Measurements from ENCODE around the gene SLPI. TPM values are rescaled to one million over a fixed set of nuclear protein-coding genes. Genes with fewer than 3 reads are reported as not detected.
A peak's percentile ranks its signal among the peaks of the same experiment; 100 is the strongest.

The SLPI gene
- total RNA-seq, 8 experiments from 2014 or later, result 0.57 to 2,950 (median 22.8) TPM; not detected in 4

GRCh38 chr20:45235995-45236394 is 18.4 kb downstream of the SLPI start:
- Histone ChIP-seq H3K4me1 (replicated peaks in 1 of 2) (no peaks in the 10 kb centered on the region), H3K27ac (no peak overlapping the region), H3K4me3 (no peak overlapping the region)
- in situ Hi-C loops (cut with MboI; ENCODE audit: low pct_unique_long_range_greater_than_20kb in 2 of 9, low sequenced_read_pairs in 9 of 9, unreplicated experiment in 9 of 9), result no loop called here
- no peak for ATAC-seq (replicated peaks in 6 of 8)
- WGBS, 10 experiments, result 80 to 100% (median 100%) methylated on average over 1 to 4 of the region's 4 CpGs; no CpG with 5 or more reads in 7 of the 10 experiments

GRCh38 chr20:45230631-45231030 is 23.7 kb downstream of the SLPI start:
- in situ Hi-C loops (cut with MboI; ENCODE audit: low pct_unique_long_range_greater_than_20kb in 2 of 9, low sequenced_read_pairs in 9 of 9, unreplicated experiment in 9 of 9), result no loop called here
- ATAC-seq (replicated peaks in 6 of 8), result no peak
- WGBS, 10 experiments, result 45 to 93% (median 85%) methylated on average over 1 to 9 of the region's 9 CpGs; no CpG with 5 or more reads in 2 of the 10 experiments
- no peak overlapping the region for H3K4me3 ChIP-seq
- no peak overlapping the region for H3K27ac ChIP-seq
- H3K4me1 ChIP-seq (replicated peaks in 1 of 2), result no peaks in the 10 kb centered on the region

GRCh38 chr20:45229264-45230056 is 24.9 kb downstream of the SLPI start:
- H3K27ac ChIP-seq, result no peak overlapping the region
- peak in 2 of 8 experiments; percentile 37 for ATAC-seq (replicated peaks in 6 of 8)
- H3K4me1 ChIP-seq (replicated peaks in 1 of 2), result no peaks in the 10 kb centered on the region
- H3K4me3 ChIP-seq, result no peak overlapping the region
- WGBS, 10 experiments, result 24 to 92% (median 75%) methylated on average over 1 to 12 of the region's 18 CpGs
- in situ Hi-C loops (cut with MboI; ENCODE audit: low pct_unique_long_range_greater_than_20kb in 2 of 9, low sequenced_read_pairs in 9 of 9, unreplicated experiment in 9 of 9), result no loop called here

GRCh38 chr20:45226287-45226686 is 28.1 kb downstream of the SLPI start:
- no peak for ATAC-seq (replicated peaks in 6 of 8)
- 71 to 100% (median 96%) methylated on average over 1 of the region's 1 CpG; no CpG with 5 or more reads in 2 of the 10 experiments for WGBS, 10 experiments
- Histone ChIP-seq H3K4me3 (no peak overlapping the region), H3K4me1 (replicated peaks in 1 of 2) (no peaks in the 10 kb centered on the region), H3K27ac (no peak overlapping the region)
- in situ Hi-C loops (cut with MboI; ENCODE audit: low pct_unique_long_range_greater_than_20kb in 2 of 9, low sequenced_read_pairs in 9 of 9, unreplicated experiment in 9 of 9), result no loop called here

- no peak overlapping the region for H3K27ac ChIP-seq
- H3K4me1 ChIP-seq (replicated peaks in 1 of 2), result no peaks in the 10 kb centered on the region
- no peak overlapping the region for H3K4me3 ChIP-seq
- ATAC-seq (replicated peaks in 6 of 8), result peak in 1 of 8 experiments; percentile 52
- in situ Hi-C loops (cut with MboI; ENCODE audit: low pct_unique_long_range_greater_than_20kb in 2 of 9, low sequenced_read_pairs in 9 of 9, unreplicated experiment in 9 of 9), result no loop called here
Measured at GRCh38 chr20:45223136-45223535, 31.2 kb downstream of the SLPI start.

GRCh38 chr20:45221076-45221475 is 33.3 kb downstream of the SLPI start, which contains the start of gene SEMG2:
Gene SEMG2, plus strand, starts transcription at chr20:45221373. Its CDS starts 17 bp downstream, at chr20:45221390.
- Histone ChIP-seq H3K4me3 (no peak within 1 kb of the TSS), H3K27ac (no peak within 1 kb of the TSS), H3K4me1 (replicated peaks in 1 of 2) (no peaks in the 10 kb centered on the region)
- in situ Hi-C loops (cut with MboI; ENCODE audit: low pct_unique_long_range_greater_than_20kb in 2 of 9, low sequenced_read_pairs in 9 of 9, unreplicated experiment in 9 of 9), result no loop called here
- no peak for ATAC-seq (replicated peaks in 6 of 8)
- 48 to 100% (median 83%) methylated on average over 1 to 4 of the region's 4 CpGs; no CpG with 5 or more reads in 1 of the 10 experiments for WGBS, 10 experiments

- WGBS, 10 experiments, result 100% methylated on average over 2 of the region's 2 CpGs; no CpG with 5 or more reads in 8 of the 10 experiments
- in situ Hi-C loops (cut with MboI; ENCODE audit: low pct_unique_long_range_greater_than_20kb in 2 of 9, low sequenced_read_pairs in 9 of 9, unreplicated experiment in 9 of 9), result no loop called here
- Histone ChIP-seq H3K4me3 (no peak overlapping the region), H3K4me1 (replicated peaks in 1 of 2) (no peaks in the 10 kb centered on the region), H3K27ac (no peak overlapping the region)
- ATAC-seq (replicated peaks in 6 of 8), result no peak
Measured at GRCh38 chr20:45218636-45219035, 35.7 kb downstream of the SLPI start.

- no peak overlapping the region for H3K4me3 ChIP-seq
- H3K27ac ChIP-seq, result no peak overlapping the region
- no peaks in the 10 kb centered on the region for H3K4me1 ChIP-seq (replicated peaks in 1 of 2)
- in situ Hi-C loops (cut with MboI; ENCODE audit: low pct_unique_long_range_greater_than_20kb in 2 of 9, low sequenced_read_pairs in 9 of 9, unreplicated experiment in 9 of 9), result no loop called here
- ATAC-seq (replicated peaks in 6 of 8), result no peak
- WGBS, 10 experiments, result 0 to 77% (median 40%) methylated on average over 1 to 3 of the region's 4 CpGs; no CpG with 5 or more reads in 5 of the 10 experiments
Measured at GRCh38 chr20:45218124-45218523, 36.2 kb downstream of the SLPI start.

- H3K4me3 ChIP-seq, result no peak overlapping the region
- WGBS, 10 experiments, result 31 to 97% (median 66%) methylated on average over 2 to 3 of the region's 3 CpGs; no CpG with 5 or more reads in 2 of the 10 experiments
- H3K27ac ChIP-seq, result no peak overlapping the region
- no peak for ATAC-seq (replicated peaks in 6 of 8)
- no peaks in the 10 kb centered on the region for H3K4me1 ChIP-seq (replicated peaks in 1 of 2)
- in situ Hi-C loops (cut with MboI; ENCODE audit: low pct_unique_long_range_greater_than_20kb in 2 of 9, low sequenced_read_pairs in 9 of 9, unreplicated experiment in 9 of 9), result no loop called here
Measured at GRCh38 chr20:45212836-45213235, 41.5 kb downstream of the SLPI start.

GRCh38 chr20:45211569-45212474 is 42.5 kb downstream of the SLPI start:
- Histone ChIP-seq H3K4me1 (replicated peaks in 1 of 2) (no peaks in the 10 kb centered on the region), H3K4me3 (no peak overlapping the region), H3K27ac (no peak overlapping the region)
- no peak for ATAC-seq (replicated peaks in 6 of 8)
- in situ Hi-C loops (cut with MboI; ENCODE audit: low pct_unique_long_range_greater_than_20kb in 2 of 9, low sequenced_read_pairs in 9 of 9, unreplicated experiment in 9 of 9), result no loop called here

GRCh38 chr20:45209924-45210323 is 44.4 kb downstream of the SLPI start:
- no peak overlapping the region for H3K4me3 ChIP-seq
- in situ Hi-C loops (cut with MboI; ENCODE audit: low pct_unique_long_range_greater_than_20kb in 2 of 9, low sequenced_read_pairs in 9 of 9, unreplicated experiment in 9 of 9), result no loop called here
- ATAC-seq (replicated peaks in 6 of 8), result no peak

GRCh38 chr20:45206725-45207124 is 47.6 kb downstream of the SLPI start, which contains the start of gene SEMG1:
Gene SEMG1, plus strand, starts transcription at chr20:45207033. Its CDS starts 21 bp downstream, at chr20:45207054.
- WGBS, 10 experiments, result 0 to 70% (median 33%) methylated on average over 1 of the region's 1 CpG; no CpG with 5 or more reads in 4 of the 10 experiments
- Histone ChIP-seq H3K27ac (no peak within 1 kb of the TSS), H3K4me3 (no peak within 1 kb of the TSS), H3K4me1 (replicated peaks in 1 of 2) (no peaks in the 10 kb centered on the region)
- ATAC-seq (replicated peaks in 6 of 8), result no peak
- in situ Hi-C loops (cut with MboI; ENCODE audit: low pct_unique_long_range_greater_than_20kb in 2 of 9, low sequenced_read_pairs in 9 of 9, unreplicated experiment in 9 of 9), result no loop called here

More at GRCh38 chr20:45209924-45210323, 44.4 kb downstream of the SLPI start:
- no peak overlapping the region for H3K27ac ChIP-seq
- no peaks in the 10 kb centered on the region for H3K4me1 ChIP-seq (replicated peaks in 1 of 2)
- 40 to 100% (median 78%) methylated on average over 1 of the region's 1 CpG; no CpG with 5 or more reads in 3 of the 10 experiments for WGBS, 10 experiments

Data from motor neuron (in vitro differentiated cells).